GM19025 (cell line): ENCODE measurements around the gene NDST3.

Experiments
- ATAC-seq: cut with Tn5 transposase; IDR thresholded peaks from one replicate; pipeline ENCODE4 v1.9.1; 2021; ENCODE audit warnings: mild to moderate bottlenecking, low read depth, moderate library complexity; ENCODE audit not compliant: unreplicated experiment

The NDST3 gene

GRCh38 chr4:118034053-118034785, at the start of gene NDST3:
NDST3 (plus strand) TSS chr4:118034486; CDS start chr4:118053911, 19,425 bp downstream.
- peak; percentile 54 for ATAC-seq

GRCh38 chr4:117986321-117986720, 48.0 kb upstream of the NDST3 start:
- no peak for ATAC-seq

DNA sequence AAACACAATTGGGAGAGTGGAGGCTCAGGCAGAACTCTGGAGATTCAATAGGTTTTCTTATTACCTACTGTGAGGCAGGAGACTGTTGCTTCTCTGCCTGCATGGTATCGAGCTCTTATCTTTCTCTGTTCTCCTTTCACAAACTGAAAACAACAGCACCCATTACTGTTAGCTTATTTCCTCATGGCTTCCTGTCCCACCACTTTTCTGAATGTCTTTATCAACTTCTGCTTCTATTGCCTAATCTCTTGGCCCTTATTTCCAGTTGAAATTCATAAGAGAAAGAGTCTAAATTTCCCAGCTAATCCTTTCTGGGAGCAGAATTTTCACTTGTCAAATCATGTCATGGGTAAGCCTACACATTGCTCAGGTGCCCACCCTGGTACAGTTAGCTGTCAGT, 46.8 kb upstream of the NDST3 start:
- no peak for ATAC-seq

DNA sequence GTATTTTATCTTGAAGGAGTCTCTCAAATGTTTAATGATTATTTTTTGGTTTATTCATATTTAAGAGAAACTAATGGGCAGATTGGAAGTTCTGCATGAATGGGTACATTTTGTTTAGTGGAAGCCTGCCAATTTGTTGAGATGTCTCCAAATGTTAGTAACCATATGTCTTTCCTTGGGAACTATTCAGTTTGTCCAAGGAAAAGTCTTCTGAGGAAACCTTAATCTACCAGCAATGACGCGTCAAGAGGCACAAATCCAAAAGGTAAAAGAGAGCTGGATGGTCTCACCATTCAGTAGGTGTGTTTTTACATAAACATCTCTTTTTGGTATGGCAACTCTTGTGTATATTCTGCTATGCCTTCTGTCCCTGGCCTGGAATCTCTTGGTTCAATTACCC, 37.4 kb upstream of the NDST3 start:
- ATAC-seq: no peak

DNA sequence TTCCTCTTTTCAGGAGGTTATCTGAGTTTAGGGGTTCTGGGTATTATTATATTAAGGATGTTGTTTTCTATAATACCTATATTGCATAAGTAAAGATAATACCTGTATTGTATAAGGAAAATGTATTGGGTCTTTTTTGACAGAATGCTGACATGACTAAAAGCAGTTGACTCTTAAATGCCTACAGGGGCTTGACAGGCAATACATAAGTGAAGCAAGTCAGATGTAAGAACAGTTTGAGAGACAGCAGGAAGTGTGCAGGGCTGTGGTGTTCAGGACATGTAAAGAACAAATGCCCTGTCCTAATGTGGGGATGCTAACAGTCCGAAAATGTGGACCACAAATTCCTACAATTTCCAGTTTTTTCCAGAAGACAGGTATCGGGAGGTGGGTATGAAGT, 30.2 kb upstream of the NDST3 start:
- ATAC-seq: no peak

- ATAC-seq: no peak
Measured at GRCh38 chr4:118005883-118006282, 28.4 kb upstream of the NDST3 start.

DNA sequence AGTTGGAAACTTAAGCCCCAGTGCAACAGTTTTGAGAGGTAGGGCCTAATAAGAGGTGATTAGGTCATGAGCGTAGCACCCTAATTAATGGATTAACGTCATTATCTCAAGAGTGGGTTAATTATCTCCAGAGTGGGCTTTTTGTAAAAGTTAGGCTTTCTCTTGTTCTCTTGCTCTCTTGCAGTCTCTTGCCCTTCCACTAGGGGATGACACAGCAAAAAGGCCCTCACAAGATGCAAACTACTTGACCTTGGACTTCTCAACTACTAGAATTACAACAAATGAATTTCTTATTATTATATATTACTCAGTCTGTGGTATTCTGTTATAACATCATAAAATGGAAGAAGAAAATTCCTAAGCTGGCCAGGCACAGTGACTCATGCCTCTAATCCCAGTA, 22.1 kb upstream of the NDST3 start:
- no peak for ATAC-seq

DNA sequence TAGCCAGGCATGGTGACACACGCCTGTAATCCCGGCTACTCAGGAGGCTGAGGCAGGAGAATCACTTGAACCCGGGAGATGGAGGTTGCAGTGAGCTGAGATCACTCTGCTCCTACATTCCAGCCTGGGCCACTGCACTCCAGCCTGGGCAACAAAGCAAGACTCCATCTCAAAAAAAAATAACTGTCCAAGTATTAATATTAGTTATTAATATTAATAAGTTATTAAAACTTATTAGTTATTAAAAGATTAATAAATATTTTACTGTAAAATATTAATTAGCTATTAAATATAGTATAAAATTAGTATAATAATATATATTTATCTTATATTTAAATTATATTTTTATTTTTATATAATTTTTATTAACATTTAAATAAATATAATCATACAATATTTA, 19.5 kb upstream of the NDST3 start:
- ATAC-seq: no peak

GRCh38 chr4:118018381-118019145, 15.7 kb upstream of the NDST3 start:
- no peak for ATAC-seq

- no peak for ATAC-seq
Measured at GRCh38 chr4:118026806-118027205, 7.5 kb upstream of the NDST3 start.

GRCh38 chr4:118029224-118029623, 5.1 kb upstream of the NDST3 start:
- no peak for ATAC-seq

GRCh38 chr4:118032691-118033090, 1.6 kb upstream of the NDST3 start:
- ATAC-seq: no peak

GRCh38 chr4:118033148-118034052, 886 bp upstream of the NDST3 start:
- ATAC-seq: no peak

- no peak for ATAC-seq
Measured at GRCh38 chr4:118035309-118035708, 1.0 kb downstream of the NDST3 start.

GRCh38 chr4:118036336-118036735, 2.0 kb downstream of the NDST3 start:
- ATAC-seq: no peak

DNA sequence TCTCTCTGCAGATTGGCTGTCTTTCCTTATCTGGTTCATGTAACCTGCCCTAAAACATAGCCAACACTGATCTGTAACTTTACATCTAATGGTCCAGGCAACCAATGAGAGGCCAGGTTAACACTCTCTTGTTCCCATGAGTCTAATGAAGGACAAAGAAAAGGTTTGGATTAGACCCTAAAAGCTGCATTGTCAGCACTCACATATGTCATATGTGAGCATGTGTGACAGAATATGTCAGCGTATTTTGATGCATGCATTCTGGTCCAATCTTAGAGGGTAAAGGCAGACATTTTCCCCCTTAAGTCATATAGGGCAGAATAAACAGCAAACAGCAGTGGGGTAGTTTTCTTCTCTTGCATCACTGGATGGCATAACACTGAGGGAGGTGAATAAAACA, 3.7 kb downstream of the NDST3 start:
- ATAC-seq: no peak

- ATAC-seq: no peak
Measured at GRCh38 chr4:118046323-118046722, 12.0 kb downstream of the NDST3 start.

DNA sequence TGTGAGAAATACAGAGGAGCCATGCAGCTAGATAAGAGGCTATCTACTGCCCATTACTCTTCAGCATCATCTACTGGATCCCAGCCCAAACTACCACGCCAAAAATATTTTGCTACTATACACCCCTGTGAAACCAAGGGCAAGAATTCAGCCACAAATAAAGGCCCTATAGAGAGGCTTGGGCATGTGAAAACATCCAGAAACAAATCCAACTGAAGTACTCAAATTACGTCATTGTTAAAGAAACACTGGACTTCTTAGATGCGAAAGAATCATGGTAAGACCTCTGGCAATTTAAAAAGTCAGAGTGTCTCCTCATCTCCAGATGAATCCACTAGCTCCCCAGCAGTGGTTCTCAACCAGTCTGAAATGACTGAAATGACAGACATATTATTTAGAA, 12.8 kb downstream of the NDST3 start:
- ATAC-seq: no peak

GRCh38 chr4:118058955-118059354, 24.7 kb downstream of the NDST3 start:
- no peak for ATAC-seq

GRCh38 chr4:118059397-118059796, 25.1 kb downstream of the NDST3 start:
- ATAC-seq: no peak
